Breast epithelium (tissue), 3 donors: Measurements from ENCODE around the gene PMP22.

ENCODE experiments used
- CTCF ChIP-seq, 3 donors: fragments of 450-650 bp; IDR thresholded peaks; one replicate each; pipeline ENCODE4 v1.5.1; 2016 to 2017; ENCODE audit warnings: antibody characterized with exemption in 3 of 3, mild to moderate bottlenecking in 3 of 3, moderate library complexity in 3 of 3
- POLR2A ChIP-seq: fragments of 450-650 bp; IDR thresholded peaks from one replicate; pipeline ENCODE4 v1.6.1; 2016; ENCODE audit warnings: antibody characterized with exemption, mild to moderate bottlenecking, moderate library complexity
- POLR2AphosphoS5 ChIP-seq, 3 donors: sonication (generic); formaldehyde crosslinking; IDR thresholded peaks; one replicate each; pipeline ENCODE4 v1.6.1; 2017; ENCODE audit warnings: antibody characterized with exemption in 3 of 3

DNA sequence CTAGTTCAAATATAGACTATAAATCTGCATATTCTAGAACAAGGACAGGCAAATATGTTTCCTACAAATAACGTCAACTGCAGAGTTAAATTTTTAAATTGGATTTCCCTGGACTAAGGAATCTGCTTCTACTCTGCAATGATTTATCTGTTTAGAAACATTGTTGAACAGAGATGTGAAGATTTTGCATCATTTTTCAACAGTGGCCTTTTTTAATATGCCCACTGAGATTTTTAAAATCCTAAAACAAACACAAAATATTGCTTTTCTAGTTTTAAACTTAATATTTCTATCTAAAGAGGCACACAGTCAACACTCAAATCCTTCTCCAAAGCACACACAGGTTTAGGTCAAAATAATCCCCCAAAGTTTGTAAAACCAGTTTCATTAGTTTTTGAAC lies 23.7 kb upstream of the PMP22 start:
- TF ChIP-seq POLR2A (no peak), CTCF (IDR thresholded peaks at IDR 0.05) (no peak), POLR2AphosphoS5 (IDR thresholded peaks at IDR 0.05) (no peak)
